Caco-2 (cell line): Measurements from ENCODE around the gene PNPLA3. TPM values are rescaled to one million over a fixed set of nuclear protein-coding genes. Genes with fewer than 3 reads are reported as not detected.

Experiments
- BruUV-seq: library from RNA; stranded (reverse); fragments of 400-500 nt; replicated peaks from 2 replicates; lab custom pipeline; 2021; lab: Mats Ljungman, UMichigan
- CTCF ChIA-PET: fragments of 300-600 bp; sonication (Branson Sonifier 250); formaldehyde crosslinking; loops from one replicate; lab custom pipeline; 2022; ENCODE audit warnings: antibody characterized with exemption; lab: Charles Lee
- POLR2A ChIA-PET: fragments of 300-600 bp; sonication (Branson Sonifier 250); formaldehyde crosslinking; loops from one replicate; lab custom pipeline; 2022; ENCODE audit warnings: antibody characterized with exemption; lab: Charles Lee
- DNase-seq, 2 experiments: peaks; one replicate each; pipeline versions ENCODE4 v3.0.0 to v3.0.0-alpha.2; 2020 to 2022
- H3K27me3 ChIP-seq: replicated peaks from 2 replicates; pipeline ENCODE4 v1.6.0; 2011; ENCODE audit warnings: low read length; ENCODE audit not compliant: control insufficient read depth, insufficient read depth
- H3K36me3 ChIP-seq: 2 replicates; pipeline ENCODE4 v1.5.1; 2011; ENCODE audit warnings: low read length; ENCODE audit not compliant: control insufficient read depth, insufficient read depth
- H3K4me1 ChIP-seq: fragments of 250-450 bp; sonication (Bioruptor Pico); 2 replicates; pipeline ENCODE4 v1.5.1; 2020; ENCODE audit warnings: mild to moderate bottlenecking
- H3K4me3 ChIP-seq: 2 replicates; pipeline ENCODE4 v1.5.1; 2011; ENCODE audit warnings: low read depth, mild to moderate bottlenecking, control low read depth, low read length
- H3K9me3 ChIP-seq: fragments of 250-450 bp; sonication (Bioruptor Pico); 2 replicates; pipeline ENCODE4 v1.5.1; 2020; ENCODE audit warnings: mild to moderate bottlenecking, moderate library complexity
- H3K27ac Mint-ChIP-seq: one replicate; pipeline ENCODE4 v1.8.0; 2022; ENCODE audit warnings: mixed read lengths; ENCODE audit not compliant: unreplicated experiment
- H3K27me3 Mint-ChIP-seq: one replicate; pipeline ENCODE4 v1.8.0; 2022; ENCODE audit warnings: mixed read lengths; ENCODE audit not compliant: insufficient read depth, unreplicated experiment
- H3K36me3 Mint-ChIP-seq: one replicate; pipeline ENCODE4 v1.8.0; 2022; ENCODE audit warnings: mild to moderate bottlenecking, mixed read lengths; ENCODE audit not compliant: insufficient read depth, unreplicated experiment
- H3K4me1 Mint-ChIP-seq: one replicate; pipeline ENCODE4 v1.8.0; 2022; ENCODE audit warnings: low read depth, mixed read lengths; ENCODE audit not compliant: unreplicated experiment
- H3K4me3 Mint-ChIP-seq: one replicate; pipeline ENCODE4 v1.8.0; 2022; ENCODE audit warnings: mild to moderate bottlenecking, moderate library complexity, mixed read lengths; ENCODE audit not compliant: unreplicated experiment
- H3K9me3 Mint-ChIP-seq: one replicate; pipeline ENCODE4 v1.8.0; 2022; ENCODE audit warnings: mixed read lengths; ENCODE audit not compliant: unreplicated experiment
- CTCF ChIP-seq, 2 experiments: fragments of 200-600 bp in 1 of 2; IDR thresholded peaks; 1 replicate in 1 of 2; 2 replicates in 1 of 2; pipeline versions ENCODE4 v1.5.1 to v1.8.0; 2011 to 2022; ENCODE audit warnings: antibody characterized with exemption in 1 of 2, control low read depth in 1 of 2, inconsistent platforms in 1 of 2, low read depth in 1 of 2, low read length in 1 of 2, mild to moderate bottlenecking in 1 of 2, moderate library complexity in 1 of 2; ENCODE audit not compliant: insufficient read depth in 1 of 2, severe bottlenecking in 1 of 2, unreplicated experiment in 1 of 2
- intact Hi-C: fragments of 100-400 bp; cut with micrococcal nuclease; formaldehyde crosslinking; loops from one replicate; pipeline ENCODE4 v1.10.0; 2022; ENCODE audit not compliant: unreplicated experiment
- total RNA-seq: library from RNA; stranded (reverse); gene quantifications from 2 replicates; pipeline ENCODE4 v1.2.3, GENCODE V29; 2022

Gene PNPLA3
- total RNA-seq, 1 experiment from 2014 or later, result 5.0 TPM

- DNase-seq, result no peak
- POLR2A ChIA-PET, result no interaction called here
- no peak overlapping the region for H3K4me3 Mint-ChIP-seq
- no peaks in the 10 kb centered on the region for H3K27me3 ChIP-seq
- no peaks in the 10 kb centered on the region for H3K4me1 ChIP-seq
- intact Hi-C loops, result no loop called here
- H3K4me3 ChIP-seq, result no peak overlapping the region
- no peaks in the 10 kb centered on the region for H3K9me3 ChIP-seq
- CTCF ChIA-PET, result no interaction called here
- no peaks in the 10 kb centered on the region for H3K9me3 Mint-ChIP-seq
- H3K4me1 Mint-ChIP-seq, result no peaks in the 10 kb centered on the region
- no peaks in the 10 kb centered on the region for H3K36me3 Mint-ChIP-seq
- no peak overlapping the region for H3K27ac Mint-ChIP-seq
- BruUV-seq, result no TSS peak
- peaks cover 2% of the 10 kb centered on the region; the same call in 1 of the 2 replicates for H3K36me3 ChIP-seq
- no peak for TF ChIP-seq CTCF (IDR thresholded peaks at IDR 0.05; ENCODE audit: insufficient read depth in 1 of 2, low read depth in 1 of 2, low read length in 1 of 2, severe bottlenecking in 1 of 2, unreplicated experiment in 1 of 2)
- H3K27me3 Mint-ChIP-seq, result no peaks in the 10 kb centered on the region
These were observed 17.8 kb downstream of the PNPLA3 start for GRCh38 chr22:43941449-43941848.

- H3K9me3 ChIP-seq, result no peaks in the 10 kb centered on the region
- no peaks in the 10 kb centered on the region for H3K27me3 Mint-ChIP-seq
- no TSS peak for BruUV-seq
- no peak for DNase-seq
- no peaks in the 10 kb centered on the region for H3K9me3 Mint-ChIP-seq
- TF ChIP-seq CTCF (IDR thresholded peaks at IDR 0.05; ENCODE audit: insufficient read depth in 1 of 2, low read depth in 1 of 2, low read length in 1 of 2, severe bottlenecking in 1 of 2, unreplicated experiment in 1 of 2), result no peak
- no peaks in the 10 kb centered on the region for H3K36me3 Mint-ChIP-seq
- no peaks in the 10 kb centered on the region for H3K4me1 ChIP-seq
- H3K4me1 Mint-ChIP-seq, result no peaks in the 10 kb centered on the region
- peak overlapping the region; percentile 9 for H3K27ac Mint-ChIP-seq
- no peaks in the 10 kb centered on the region for H3K36me3 ChIP-seq
- H3K27me3 ChIP-seq, result no peaks in the 10 kb centered on the region
- H3K4me3 ChIP-seq, result no peak overlapping the region
- CTCF ChIA-PET, result interaction anchor here (1.5 to 1.9 kb wide), 2 partner anchors 21 to 62 kb away, joined by 6 to 53 read pairs; partner anchors contain the start of gene PNPLA3
- POLR2A ChIA-PET, result no interaction called here
- intact Hi-C loops, result loop anchor here (5.0 kb wide), 1 partner anchor 58 kb away; no protein-coding TSS in a partner anchor
- no peak overlapping the region for H3K4me3 Mint-ChIP-seq
These were observed 21.2 kb downstream of the PNPLA3 start for GRCh38 chr22:43944670-43945430.

GRCh38 chr22:43945632-43946383, 22.2 kb downstream of the PNPLA3 start:
- CTCF ChIA-PET, result interaction anchor here (0.6 to 1.9 kb wide), 17 partner anchors 9 to 596 kb away, joined by 3 to 53 read pairs (median 4); partner anchors contain the start of genes PNPLA3 and SAMM50
- Histone ChIP-seq H3K4me1 (no peaks in the 10 kb centered on the region), H3K27me3 (no peaks in the 10 kb centered on the region), H3K9me3 (no peaks in the 10 kb centered on the region), H3K4me3 (no peak overlapping the region), H3K36me3 (no peaks in the 10 kb centered on the region)
- no peak overlapping the region for H3K4me3 Mint-ChIP-seq
- H3K4me1 Mint-ChIP-seq, result no peaks in the 10 kb centered on the region
- no TSS peak for BruUV-seq
- peak overlapping the region; percentile 9 for H3K27ac Mint-ChIP-seq
- H3K9me3 Mint-ChIP-seq, result no peaks in the 10 kb centered on the region
- intact Hi-C loops, result loop anchor here (2.0 to 5.0 kb wide), 2 partner anchors 21 to 59 kb away; no protein-coding TSS in a partner anchor
- POLR2A ChIA-PET, result no interaction called here
- no peaks in the 10 kb centered on the region for H3K36me3 Mint-ChIP-seq
- no peaks in the 10 kb centered on the region for H3K27me3 Mint-ChIP-seq
- TF ChIP-seq CTCF (IDR thresholded peaks at IDR 0.05; ENCODE audit: insufficient read depth in 1 of 2, low read depth in 1 of 2, low read length in 1 of 2, severe bottlenecking in 1 of 2, unreplicated experiment in 1 of 2), result peak; percentile 51 to 70
- DNase-seq, result peak; percentile 68 to 70
